HCT116 (cell line): ENCODE measurements around the gene GNS.

Experiments used
- ATF3 ChIP-seq: IDR thresholded peaks from 2 replicates; pipeline ENCODE4 v1.6.1; 2012
- CTCF ChIP-seq, 3 experiments: fragments of 200-600 bp in 1 of 3; sonication (generic) in 1 of 3; IDR thresholded peaks in 2 of 3; conservative IDR thresholded peaks in 1 of 3; 2 replicates each; pipeline ENCODE4 v1.5.1; 2012 to 2017; ENCODE audit warnings: low read depth in 2 of 3, low read length in 2 of 3, antibody characterized with exemption in 1 of 3, borderline replicate concordance in 1 of 3, control low read depth in 1 of 3, mild to moderate bottlenecking in 1 of 3, mixed read lengths in 1 of 3, mixed run types in 1 of 3, moderate library complexity in 1 of 3; ENCODE audit not compliant: insufficient read depth in 1 of 3
- EZH2 ChIP-seq: fragments of 200-600 bp; sonication (generic); IDR thresholded peaks from 2 replicates; pipeline ENCODE4 v1.6.1; 2017; ENCODE audit warnings: antibody characterized with exemption, mixed run types
- JUND ChIP-seq: IDR thresholded peaks from 2 replicates; pipeline ENCODE4 v1.6.1; 2012
- POLR2A ChIP-seq: IDR thresholded peaks from 2 replicates; pipeline ENCODE4 v1.7.0; 2011; ENCODE audit warnings: borderline replicate concordance; ENCODE audit not compliant: insufficient read depth, insufficient read length; ENCODE audit errors: extremely low read depth
- REST ChIP-seq: IDR thresholded peaks from 2 replicates; pipeline ENCODE4 v1.6.1; 2012; ENCODE audit warnings: low read depth
- SP1 ChIP-seq: IDR thresholded peaks from 2 replicates; pipeline ENCODE4 v1.6.1; 2012; ENCODE audit warnings: low read depth
- ZFX ChIP-seq: fragments of 450-650 bp; IDR thresholded peaks from 2 replicates; pipeline ENCODE4 v1.6.1; 2017
- ZNF274 ChIP-seq: fragments of 200-500 bp; sonication (Bioruptor generic); IDR thresholded peaks from 2 replicates; pipeline ENCODE4 v1.6.1; 2014; ENCODE audit warnings: mild to moderate bottlenecking, low read depth, low read length, inconsistent platforms

DNA sequence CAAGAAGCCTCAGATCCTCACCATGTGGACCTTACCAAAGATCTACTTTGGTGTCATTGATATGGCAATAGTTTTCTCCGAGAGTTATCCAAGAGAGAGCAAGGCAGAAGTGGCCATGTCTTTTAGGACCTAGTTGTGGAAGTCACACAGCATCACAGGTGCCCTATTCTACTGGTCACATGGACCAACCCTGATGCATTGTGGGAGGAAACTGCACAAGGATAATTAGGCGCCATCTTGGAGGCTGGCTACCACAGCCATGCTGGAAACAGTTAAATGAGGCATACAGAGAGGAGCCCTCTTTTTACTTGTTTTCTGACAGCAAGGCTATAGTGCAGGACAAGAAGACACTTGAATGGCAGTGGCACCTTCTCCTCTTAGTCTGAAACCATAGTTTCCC, 49.8 kb downstream of the GNS start:
- TF ChIP-seq POLR2A (no peak), ZFX (no peak), ATF3 (no peak), ZNF274 (no peak), CTCF (IDR thresholded peaks at IDR 0.05 in 2 of 3, conservative IDR thresholded peaks at IDR 0.05 in 1 of 3; ENCODE audit: borderline replicate concordance in 1 of 3, insufficient read depth in 1 of 3, low read depth in 2 of 3, low read length in 2 of 3) (no peak), SP1 (no peak), JUND (no peak), REST (no peak), EZH2 (no peak)
